H9 (cell line): ENCODE data around the gene ITGB1BP1. TPM values are rescaled to one million over a fixed set of nuclear protein-coding genes. Genes with fewer than 3 reads are reported as not detected.

Experiments used
- DNase-seq: peaks from one replicate; pipeline ENCODE4 v3.0.0-alpha.2; 2017
- H2AFZ ChIP-seq: one replicate; pipeline ENCODE4 v1.6.1; 2013; ENCODE audit warnings: mild to moderate bottlenecking, low read length, control low read depth, moderate library complexity
- H2AK5ac ChIP-seq: 2 replicates; pipeline ENCODE4 v1.6.1; 2013; ENCODE audit warnings: low read length, control low read depth, mixed read lengths; ENCODE audit not compliant: insufficient read length
- H2BK120ac ChIP-seq: one replicate; pipeline ENCODE4 v1.6.1; 2013; ENCODE audit warnings: low read depth, mild to moderate bottlenecking, low read length, control low read depth, inconsistent platforms; ENCODE audit not compliant: poor library complexity, severe bottlenecking
- H2BK12ac ChIP-seq: 2 replicates; pipeline ENCODE4 v1.6.1; 2013; ENCODE audit warnings: low read length, control low read depth, mixed read lengths, low read depth; ENCODE audit not compliant: insufficient read length
- H2BK15ac ChIP-seq: 2 replicates; pipeline ENCODE4 v1.6.1; 2013; ENCODE audit warnings: low read depth, low read length, control low read depth
- H2BK20ac ChIP-seq: one replicate; pipeline ENCODE4 v1.6.1; 2013; ENCODE audit warnings: low read depth, mild to moderate bottlenecking, low read length, control low read depth, inconsistent platforms; ENCODE audit not compliant: poor library complexity, severe bottlenecking
- H2BK5ac ChIP-seq: 2 replicates; pipeline ENCODE4 v1.6.1; 2013; ENCODE audit warnings: low read length, control low read depth, mixed read lengths; ENCODE audit not compliant: insufficient read length
- H3K14ac ChIP-seq: 2 replicates; pipeline ENCODE4 v1.6.1; 2013; ENCODE audit warnings: low read length, control low read depth; ENCODE audit not compliant: insufficient read depth
- H3K18ac ChIP-seq: 2 replicates; pipeline ENCODE4 v1.6.1; 2013; ENCODE audit warnings: low read depth, mild to moderate bottlenecking, mixed read lengths, low read length, control low read depth; ENCODE audit not compliant: insufficient read length
- H3K23ac ChIP-seq: 2 replicates; pipeline ENCODE4 v1.6.1; 2013; ENCODE audit warnings: low read length, control low read depth, mixed read lengths, low read depth; ENCODE audit not compliant: insufficient read length
- H3K23me2 ChIP-seq: 2 replicates; pipeline ENCODE4 v1.6.1; 2013; ENCODE audit warnings: low read depth, mild to moderate bottlenecking, mixed read lengths, low read length, control low read depth; ENCODE audit not compliant: insufficient read length, poor library complexity, severe bottlenecking
- H3K27ac ChIP-seq: 2 replicates; pipeline ENCODE4 v1.5.1; 2013; ENCODE audit warnings: low read length, control low read depth, mixed read lengths, low read depth; ENCODE audit not compliant: insufficient read length
- H3K27me3 ChIP-seq: 2 replicates; pipeline ENCODE4 v1.6.1; 2013; ENCODE audit warnings: low read length, control low read depth, inconsistent platforms; ENCODE audit not compliant: insufficient read depth
- H3K4ac ChIP-seq: 2 replicates; pipeline ENCODE4 v1.6.1; 2013; ENCODE audit warnings: low read depth, mild to moderate bottlenecking, control low read depth, inconsistent platforms, low read length, moderate library complexity
- H3K4me1 ChIP-seq: 2 replicates; pipeline ENCODE4 v1.6.1; 2013; ENCODE audit warnings: low read length, control low read depth, inconsistent platforms; ENCODE audit not compliant: insufficient read depth
- H3K4me2 ChIP-seq: 2 replicates; pipeline ENCODE4 v1.6.1; 2013; ENCODE audit warnings: low read length, control low read depth, mixed read lengths; ENCODE audit not compliant: insufficient read length, insufficient read depth
- H3K56ac ChIP-seq: 2 replicates; pipeline ENCODE4 v1.6.1; 2013; ENCODE audit warnings: low read depth, mild to moderate bottlenecking, mixed read lengths, low read length, control low read depth; ENCODE audit not compliant: insufficient read length
- H3K79me1 ChIP-seq: 2 replicates; pipeline ENCODE4 v1.6.1; 2013; ENCODE audit warnings: low read depth, mild to moderate bottlenecking, moderate library complexity, low read length, control low read depth, inconsistent platforms; ENCODE audit not compliant: insufficient read depth, poor library complexity, severe bottlenecking
- H3K79me2 ChIP-seq: 2 replicates; pipeline ENCODE4 v1.6.1; 2013; ENCODE audit warnings: low read length, control low read depth, inconsistent platforms; ENCODE audit not compliant: insufficient read depth
- H3K9ac ChIP-seq: 2 replicates; pipeline ENCODE4 v1.6.1; 2013; ENCODE audit warnings: low read length, control low read depth, mixed read lengths; ENCODE audit not compliant: insufficient read length; ENCODE audit errors: extremely low read depth
- H3K9me3 ChIP-seq: one replicate; pipeline ENCODE4 v1.6.1; 2013; ENCODE audit warnings: low read depth, low read length, inconsistent platforms; ENCODE audit not compliant: control insufficient read depth
- H3T11ph ChIP-seq: one replicate; pipeline ENCODE4 v1.6.1; 2013; ENCODE audit warnings: mild to moderate bottlenecking, low read length, control low read depth, inconsistent platforms
- H4K20me1 ChIP-seq: one replicate; pipeline ENCODE4 v1.6.1; 2013; ENCODE audit not compliant: control insufficient read depth, insufficient read length, insufficient read depth
- H4K5ac ChIP-seq: 2 replicates; pipeline ENCODE4 v1.6.1; 2013; ENCODE audit warnings: low read depth, mild to moderate bottlenecking, mixed read lengths, low read length, control low read depth; ENCODE audit not compliant: insufficient read length
- H4K8ac ChIP-seq: replicated peaks from 2 replicates; pipeline ENCODE4 v1.6.1; 2013; ENCODE audit warnings: low read length, control low read depth, mixed read lengths, low read depth; ENCODE audit not compliant: insufficient read length
- H4K91ac ChIP-seq: 2 replicates; pipeline ENCODE4 v1.6.1; 2013; ENCODE audit warnings: low read depth, mild to moderate bottlenecking, moderate library complexity, mixed read lengths, low read length, control low read depth; ENCODE audit not compliant: insufficient read length
- H3K27ac Mint-ChIP-seq, 3 experiments: 2 replicates in 2 of 3; 3 replicates in 1 of 3; pipeline ENCODE4 v1.8.0; 2020 to 2021; ENCODE audit warnings: mixed read lengths in 3 of 3, mild to moderate bottlenecking in 1 of 3, moderate library complexity in 1 of 3
- H3K27me3 Mint-ChIP-seq: 2 replicates; pipeline ENCODE4 v1.8.0; 2021; ENCODE audit warnings: low read depth, mild to moderate bottlenecking, moderate library complexity, mixed read lengths
- H3K36me3 Mint-ChIP-seq, 3 experiments: 2 replicates in 2 of 3; 3 replicates in 1 of 3; pipeline ENCODE4 v1.8.0; 2020 to 2021; ENCODE audit warnings: low read depth in 3 of 3, mixed read lengths in 3 of 3; ENCODE audit not compliant: insufficient read depth in 1 of 3
- H3K4me1 Mint-ChIP-seq, 2 experiments: 2 replicates each; pipeline ENCODE4 v1.8.0; 2020; ENCODE audit warnings: mixed read lengths in 2 of 2
- H3K4me3 Mint-ChIP-seq, 2 experiments: 2 replicates in 1 of 2; 3 replicates in 1 of 2; pipeline ENCODE4 v1.8.0; 2020 to 2021; ENCODE audit warnings: mild to moderate bottlenecking in 2 of 2, mixed read lengths in 2 of 2, moderate library complexity in 1 of 2
- H3K9me3 Mint-ChIP-seq, 2 experiments: 2 replicates in 1 of 2; 3 replicates in 1 of 2; pipeline ENCODE4 v1.8.0; 2020; ENCODE audit warnings: mild to moderate bottlenecking in 2 of 2, mixed read lengths in 2 of 2, moderate library complexity in 1 of 2
- WGBS: extraction: QIAGEN DNeasy Blood & Tissue Kit; methylation state at CpG from one replicate; pipeline ENCODE4 v1.1.7; 2013; ENCODE audit warnings: missing lambda C conversion rate, low lambda C conversion rate, mixed read lengths; ENCODE audit not compliant: insufficient read length; ENCODE audit errors: extremely low coverage; 5-methylcytosine and 5-hydroxymethylcytosine counted together
- total RNA-seq: library from RNA; stranded (reverse); gene quantifications from 2 replicates; pipeline ENCODE4 v1.2.1, GENCODE V29; 2021
- TF ChIP-seq, protein P1 (sequence below): fragments of 200-600 bp; sonication (generic); conservative IDR thresholded peaks from 3 replicates; pipeline ENCODE4 v1.8.0; 2021; ENCODE audit warnings: antibody characterized with exemption, mild to moderate bottlenecking

The ITGB1BP1 gene
- total RNA-seq, 1 experiment from 2014 or later, result 38.7 TPM

DNA sequence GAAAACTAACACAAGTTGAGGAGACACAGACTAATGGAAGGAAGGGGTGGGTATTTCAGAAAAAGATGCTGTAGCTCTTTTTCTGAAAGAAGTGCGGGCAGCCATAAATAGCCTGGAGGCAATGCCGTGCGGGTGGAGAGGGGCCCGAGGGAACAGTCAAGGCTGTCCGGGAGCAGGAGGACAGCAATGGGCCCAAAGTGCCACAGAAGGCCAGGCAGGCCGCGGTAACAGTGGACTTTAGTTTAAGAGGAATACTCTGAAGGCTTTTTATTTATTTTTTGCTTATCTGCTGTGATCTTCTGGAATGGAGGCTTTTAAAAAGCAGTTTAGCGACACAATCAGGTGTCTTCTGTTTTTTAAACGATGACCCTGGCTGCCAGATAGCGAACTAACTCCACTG, 2.8 kb downstream of the ITGB1BP1 start:
- no CpG with 5 or more reads among the region's 10 CpGs for WGBS
- no peak overlapping the region for H3K18ac ChIP-seq
- no peak overlapping the region for H2BK20ac ChIP-seq
- no peaks in the 10 kb centered on the region for H3K4me1 ChIP-seq
- H2BK12ac ChIP-seq, result no peak overlapping the region
- no peaks in the 10 kb centered on the region for H3K79me1 ChIP-seq
- no peak overlapping the region for H3K4ac ChIP-seq
- H3K4me2 ChIP-seq, result no peak overlapping the region
- H3K9ac ChIP-seq, result no peak overlapping the region
- peaks cover 13% of the 10 kb centered on the region for H3K23me2 ChIP-seq
- H3K79me2 ChIP-seq, result peaks cover 2% of the 10 kb centered on the region; the same call in 1 of the 2 replicates
- no peaks in the 10 kb centered on the region for H3K27me3 ChIP-seq
- no peaks in the 10 kb centered on the region for H3K9me3 Mint-ChIP-seq
- no peaks in the 10 kb centered on the region for H3K9me3 ChIP-seq
- no peak overlapping the region for H4K91ac ChIP-seq
- H3K27ac Mint-ChIP-seq, result no peak overlapping the region
- H2BK15ac ChIP-seq, result no peak overlapping the region
- no peak overlapping the region for H3K56ac ChIP-seq
- no peak overlapping the region for H2AFZ ChIP-seq
- no peak overlapping the region for H3K23ac ChIP-seq
- H3K14ac ChIP-seq, result no peak overlapping the region
- no peak overlapping the region for H3T11ph ChIP-seq
- no peak overlapping the region for H3K27ac ChIP-seq
- DNase-seq, result no peak
- no peaks in the 10 kb centered on the region for H4K20me1 ChIP-seq
- no peak overlapping the region for H2BK120ac ChIP-seq
- H3K27me3 Mint-ChIP-seq, result peaks cover 10% of the 10 kb centered on the region
- no peak overlapping the region for H2AK5ac ChIP-seq
- H4K5ac ChIP-seq, result no peak overlapping the region
- H4K8ac ChIP-seq, result no peak overlapping the region
- H3K4me1 Mint-ChIP-seq, result peaks cover 9 to 11% of the 10 kb centered on the region in 2 experiments
- no peak overlapping the region; a peak in 1 of 5 replicates for H3K4me3 Mint-ChIP-seq
- H3K36me3 Mint-ChIP-seq, result no peaks in the 10 kb centered on the region; a peak in 1 of 7 replicates
- TF ChIP-seq, protein P1, sequence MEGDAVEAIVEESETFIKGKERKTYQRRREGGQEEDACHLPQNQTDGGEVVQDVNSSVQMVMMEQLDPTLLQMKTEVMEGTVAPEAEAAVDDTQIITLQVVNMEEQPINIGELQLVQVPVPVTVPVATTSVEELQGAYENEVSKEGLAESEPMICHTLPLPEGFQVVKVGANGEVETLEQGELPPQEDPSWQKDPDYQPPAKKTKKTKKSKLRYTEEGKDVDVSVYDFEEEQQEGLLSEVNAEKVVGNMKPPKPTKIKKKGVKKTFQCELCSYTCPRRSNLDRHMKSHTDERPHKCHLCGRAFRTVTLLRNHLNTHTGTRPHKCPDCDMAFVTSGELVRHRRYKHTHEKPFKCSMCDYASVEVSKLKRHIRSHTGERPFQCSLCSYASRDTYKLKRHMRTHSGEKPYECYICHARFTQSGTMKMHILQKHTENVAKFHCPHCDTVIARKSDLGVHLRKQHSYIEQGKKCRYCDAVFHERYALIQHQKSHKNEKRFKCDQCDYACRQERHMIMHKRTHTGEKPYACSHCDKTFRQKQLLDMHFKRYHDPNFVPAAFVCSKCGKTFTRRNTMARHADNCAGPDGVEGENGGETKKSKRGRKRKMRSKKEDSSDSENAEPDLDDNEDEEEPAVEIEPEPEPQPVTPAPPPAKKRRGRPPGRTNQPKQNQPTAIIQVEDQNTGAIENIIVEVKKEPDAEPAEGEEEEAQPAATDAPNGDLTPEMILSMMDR, result no peak
- no peak overlapping the region for H2BK5ac ChIP-seq
